NCI-H2107 (cell line): ENCODE results near the gene LPXN.
"Not testable (repeated sequence)": the region's sequence is repeated elsewhere in the genome, so short reads cannot be mapped to it uniquely, and the experiment has no call there.

Experiments used
- DNase-seq: peaks from one replicate; lab custom pipeline; 2025; lab: John Stamatoyannopoulos, UW

Gene LPXN

DNA sequence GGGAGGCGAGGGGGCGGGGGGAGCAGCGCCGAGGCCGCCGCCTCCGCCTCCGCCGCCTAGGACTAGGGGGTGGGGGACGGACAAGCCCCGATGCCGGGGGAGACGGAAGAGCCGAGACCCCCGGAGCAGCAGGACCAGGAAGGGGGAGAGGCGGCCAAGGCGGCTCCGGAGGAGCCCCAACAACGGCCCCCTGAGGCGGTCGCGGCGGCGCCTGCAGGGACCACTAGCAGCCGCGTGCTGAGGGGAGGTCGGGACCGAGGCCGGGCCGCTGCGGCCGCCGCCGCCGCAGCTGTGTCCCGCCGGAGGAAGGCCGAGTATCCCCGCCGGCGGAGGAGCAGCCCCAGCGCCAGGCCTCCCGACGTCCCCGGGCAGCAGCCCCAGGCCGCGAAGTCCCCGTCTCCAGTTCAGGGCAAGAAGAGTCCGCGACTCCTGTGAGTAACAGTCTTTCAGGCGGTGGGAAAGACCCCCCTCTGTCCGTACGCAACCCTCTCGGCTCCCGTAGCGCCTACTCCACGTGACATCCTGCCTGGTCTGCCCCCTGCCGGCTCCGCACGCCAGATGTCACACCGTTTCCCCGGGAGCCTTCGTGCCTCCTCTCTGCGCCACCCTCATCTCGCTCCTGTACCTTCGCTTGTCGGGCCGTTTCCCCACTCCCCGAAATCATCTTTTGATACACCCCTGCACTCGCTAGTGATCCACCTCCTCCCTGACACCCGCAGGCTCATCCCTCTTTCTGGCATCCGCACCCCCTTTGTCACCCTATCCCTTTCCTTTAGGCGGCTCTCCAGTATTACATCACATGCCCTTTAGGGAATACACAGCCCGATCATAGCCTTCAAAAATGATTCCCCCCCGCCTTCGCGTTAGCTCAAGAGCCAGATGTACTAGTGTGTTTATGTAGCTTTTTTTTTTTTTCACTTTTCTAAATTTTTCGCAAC lies 3.8 kb upstream of the LPXN start:
- DNase-seq: peak; percentile 69

DNA sequence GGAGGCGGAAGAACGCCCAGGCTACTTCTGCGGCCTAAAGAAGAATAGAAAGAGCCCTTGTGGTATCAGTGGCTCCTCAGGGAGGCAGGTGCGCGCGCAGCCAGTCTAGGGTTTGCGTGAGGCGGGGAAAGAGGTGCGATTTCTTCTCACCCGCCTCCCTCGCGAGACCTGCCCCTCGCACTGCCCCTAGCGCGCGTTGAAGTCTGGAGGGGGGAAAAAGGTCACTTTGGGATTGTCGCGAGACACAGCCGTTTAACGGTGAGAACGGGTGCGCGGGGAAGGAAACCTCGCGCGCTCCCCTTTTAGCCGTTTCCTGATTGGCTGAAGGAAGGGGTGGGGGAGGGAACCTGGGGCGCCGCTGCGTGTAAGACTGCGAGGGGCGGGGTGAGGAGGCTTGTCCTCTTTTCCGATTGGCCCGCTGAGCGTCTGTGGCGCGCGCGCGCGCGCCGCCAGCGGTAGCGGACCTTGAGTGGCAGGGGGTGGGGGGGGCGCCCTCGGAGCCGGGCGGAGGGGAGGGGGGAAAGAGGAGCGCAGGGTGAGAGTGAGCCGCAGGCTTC lies 3.1 kb upstream of the LPXN start, which contains the start of gene ZFP91:
ZFP91 (plus strand) TSS at position 429 of the 557 bp plus-strand sequence. CDS start 219 bp downstream, outside the sequence.
- DNase-seq: peak; percentile 91

DNA sequence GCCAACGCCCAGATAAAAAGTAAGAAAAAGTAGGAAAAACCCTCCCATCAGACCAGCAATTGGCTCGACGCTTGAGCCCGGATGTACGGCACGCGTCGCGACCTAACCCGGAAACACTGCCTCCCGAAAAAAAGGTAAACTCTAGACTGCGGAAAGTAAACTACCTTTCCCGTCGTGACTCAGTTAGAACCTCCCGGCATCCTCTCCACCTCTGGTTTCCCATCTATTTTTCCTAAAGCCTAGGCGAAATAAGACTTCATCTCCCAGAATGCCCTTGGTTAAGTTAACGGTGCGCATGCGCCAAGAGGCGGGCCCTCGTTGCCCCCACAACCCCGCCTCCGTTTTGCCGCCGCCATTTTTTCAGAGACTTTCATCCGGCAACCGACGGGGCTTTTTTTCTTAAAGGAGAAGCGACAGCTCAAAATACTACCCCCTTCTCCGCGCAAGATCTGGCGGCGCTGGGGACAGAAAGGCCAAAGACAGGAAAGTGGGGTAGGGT lies 2.5 kb upstream of the LPXN start:
- peak; percentile 94 for DNase-seq

DNA sequence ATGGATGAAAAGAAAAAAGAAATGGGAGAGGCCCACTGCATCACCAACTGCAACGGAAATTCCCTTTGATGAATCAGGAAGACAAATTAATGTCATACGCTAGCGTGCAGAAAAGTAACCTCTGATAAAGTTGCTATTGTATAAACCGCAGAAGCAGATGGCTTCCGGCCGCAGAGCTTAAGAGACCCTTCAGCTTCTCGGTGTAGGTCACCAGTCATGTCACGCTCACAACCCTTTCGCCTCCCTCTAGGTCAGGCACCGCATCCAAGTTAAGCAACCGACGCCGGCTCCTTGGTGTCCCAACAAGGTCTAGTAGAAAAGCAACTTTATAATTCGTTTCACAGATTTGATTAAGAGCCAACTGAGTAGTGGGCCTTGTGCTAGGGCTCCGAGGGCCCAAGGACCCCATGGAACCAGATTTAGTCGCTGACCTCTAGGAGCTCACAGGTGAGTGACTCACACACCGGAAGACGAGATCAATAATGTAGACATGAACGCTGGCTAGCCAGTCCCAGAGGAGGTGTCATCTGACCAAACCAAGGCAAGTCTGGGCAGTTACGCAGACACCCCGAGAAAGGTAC lies 2.0 kb upstream of the LPXN start:
- DNase-seq: peak; percentile 12

DNA sequence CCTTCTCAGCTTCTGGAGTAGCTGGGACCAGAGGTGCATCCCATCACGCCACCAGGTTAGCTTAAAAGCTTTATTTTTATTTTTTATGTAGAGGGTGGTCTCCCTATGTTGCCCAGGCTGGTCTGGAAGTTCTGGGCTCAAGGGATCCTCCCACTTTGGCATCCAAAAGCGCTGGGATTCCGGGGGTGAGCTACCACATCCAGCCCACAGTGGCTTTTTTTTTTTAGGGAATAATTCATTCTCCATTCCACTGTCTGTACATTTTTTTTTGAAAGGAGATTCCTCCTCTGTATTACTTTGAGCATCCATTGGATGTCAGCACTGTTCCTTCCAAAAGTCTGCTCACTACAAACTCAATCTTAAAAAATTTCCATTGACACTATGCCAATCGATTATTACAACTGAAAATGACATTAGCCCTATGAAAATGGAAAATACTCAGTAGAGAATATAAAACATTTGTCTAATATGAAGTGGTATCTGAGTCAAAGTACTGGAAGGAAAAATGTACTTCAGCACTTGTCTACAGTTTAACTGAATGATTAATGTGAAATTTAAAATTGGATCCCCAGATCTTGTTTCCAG lies 1.3 kb upstream of the LPXN start:
- no peak for DNase-seq

DNA sequence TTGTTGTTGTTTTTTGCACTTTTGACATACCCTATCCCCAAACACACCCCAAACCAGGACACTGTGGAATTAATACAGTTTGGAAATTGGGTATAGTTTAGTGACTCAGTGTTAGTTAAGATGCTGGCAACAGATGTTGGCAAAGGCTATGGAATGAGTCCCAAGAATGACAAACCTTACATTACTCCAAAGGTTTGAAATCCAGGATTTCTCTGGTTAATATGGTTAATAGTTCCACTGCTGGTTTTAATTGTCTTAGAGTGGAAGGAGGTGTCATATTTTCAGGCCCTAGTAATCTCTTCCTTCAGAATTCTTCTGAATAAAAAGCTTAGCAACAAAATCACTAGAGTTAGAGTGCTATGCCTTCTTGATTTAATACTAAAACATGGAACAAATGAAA lies 775 bp downstream of the LPXN start:
- DNase-seq: no peak

DNA sequence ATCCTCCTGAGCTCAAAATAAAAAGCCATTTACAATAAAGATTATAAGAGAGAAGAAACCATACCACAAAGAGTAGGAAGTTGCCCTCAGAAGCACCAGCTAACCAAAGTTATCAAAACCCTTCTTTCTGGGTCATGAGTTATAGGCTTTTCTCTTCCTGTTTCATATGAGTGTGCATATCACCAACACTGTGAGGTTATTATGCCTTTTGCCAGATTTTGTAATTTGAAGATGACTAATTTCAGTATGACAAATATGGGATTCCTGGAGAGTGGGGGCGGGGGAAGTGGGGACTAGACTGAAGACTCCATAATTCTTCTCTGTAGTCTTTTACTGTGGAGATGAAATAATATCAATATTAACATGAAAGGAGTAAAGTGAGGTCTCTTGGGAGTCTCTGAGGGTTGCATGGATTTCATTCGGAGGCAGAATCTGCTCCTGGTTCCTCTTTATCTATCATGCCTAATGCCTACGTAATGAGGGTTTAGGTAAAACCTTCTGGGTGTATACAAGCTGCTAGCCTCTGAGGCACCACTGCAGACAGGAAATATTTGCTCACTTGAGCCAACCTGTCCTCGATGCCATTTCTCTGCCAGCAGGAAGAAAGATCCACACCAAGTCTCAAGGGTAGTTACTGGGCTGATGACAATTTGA lies 2.1 kb downstream of the LPXN start:
- no peak for DNase-seq

DNA sequence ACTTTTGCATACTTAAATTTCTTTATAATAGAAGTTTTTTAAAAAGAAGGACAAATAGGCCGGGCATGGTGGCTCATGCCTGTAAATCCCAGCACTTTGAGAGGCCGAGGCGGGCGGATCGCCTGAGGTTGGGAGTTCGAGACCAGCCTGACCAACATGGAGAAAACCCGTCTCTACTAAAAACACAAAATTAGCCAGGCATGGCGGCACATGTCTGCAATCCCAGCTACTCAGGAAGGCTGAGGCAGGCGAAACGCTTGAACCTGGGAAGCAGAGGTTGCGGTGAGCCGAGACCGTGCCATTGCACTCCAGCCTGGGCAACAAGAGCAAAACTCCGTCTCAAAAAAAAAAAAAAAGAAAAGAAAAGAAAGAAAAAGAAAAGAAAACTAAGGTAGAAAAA lies 2.8 kb downstream of the LPXN start:
- DNase-seq: not testable (repeated sequence)

DNA sequence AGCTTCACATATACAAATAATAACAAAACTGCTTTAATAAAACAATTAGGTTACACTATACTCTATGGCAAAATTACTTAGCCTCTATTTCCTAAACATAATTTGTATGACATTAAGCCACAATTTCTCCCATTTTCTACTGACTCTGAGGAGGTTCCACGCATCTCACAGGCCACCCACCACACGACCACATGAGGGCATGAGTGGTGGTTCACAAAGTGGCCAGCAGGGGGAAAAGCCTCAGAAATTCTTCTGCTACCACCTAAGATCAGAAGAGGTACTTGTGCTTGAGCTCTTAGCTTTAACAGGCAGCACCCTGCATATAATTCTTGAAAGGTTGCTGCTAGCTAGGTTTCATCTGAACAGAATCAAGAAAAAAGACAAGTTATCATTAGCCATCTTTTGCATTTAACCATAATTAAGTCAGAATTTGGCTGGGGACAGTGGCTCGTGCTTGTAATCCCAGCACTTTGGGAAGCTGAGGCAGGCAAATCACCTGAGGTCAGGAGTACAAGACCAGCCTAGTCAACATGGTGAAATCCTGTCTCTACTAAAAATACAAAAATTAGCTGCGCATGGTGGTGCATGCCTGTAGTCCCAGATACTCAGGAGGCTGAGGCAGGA lies 7.7 kb downstream of the LPXN start:
- DNase-seq: peak; percentile 20

DNA sequence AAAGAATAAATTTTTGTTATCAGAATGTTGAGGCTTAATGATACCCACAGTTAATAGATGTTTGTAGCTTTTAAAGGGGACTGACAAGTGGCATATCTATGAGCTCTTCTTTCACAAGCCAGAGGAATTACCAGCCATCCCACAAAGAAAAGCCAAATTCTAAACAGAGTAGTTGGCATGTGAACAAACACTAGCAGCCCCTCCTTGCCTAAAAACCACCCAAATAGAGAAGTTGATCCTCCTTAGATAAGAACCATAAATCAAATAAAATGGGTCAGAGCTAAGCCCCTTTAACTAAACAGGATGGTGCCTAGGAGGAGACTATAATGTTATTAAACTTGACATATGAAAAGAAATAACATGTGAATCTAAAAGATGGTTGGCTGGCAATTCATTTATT lies 11.4 kb downstream of the LPXN start:
- DNase-seq: no peak

DNA sequence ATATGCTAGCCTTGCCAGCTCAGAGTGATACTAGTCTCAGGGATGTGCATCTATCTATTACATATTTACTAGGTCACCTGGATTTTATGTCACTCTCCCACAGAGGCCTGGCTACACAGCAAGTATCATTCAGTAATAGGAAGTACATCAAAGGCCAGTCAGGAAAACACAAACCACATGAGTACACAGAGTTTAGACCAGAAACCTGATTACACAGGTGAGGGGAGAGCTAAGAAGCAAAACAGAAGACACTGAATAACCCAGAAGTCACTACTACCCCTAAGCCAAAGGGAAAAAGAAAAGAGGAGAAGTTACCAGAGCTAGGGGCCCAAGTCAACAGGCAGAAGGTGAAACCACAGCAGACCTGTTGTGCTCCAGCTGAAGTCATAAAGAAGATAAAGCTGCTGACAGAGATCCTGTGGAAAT lies 13.3 kb downstream of the LPXN start:
- DNase-seq: no peak

DNA sequence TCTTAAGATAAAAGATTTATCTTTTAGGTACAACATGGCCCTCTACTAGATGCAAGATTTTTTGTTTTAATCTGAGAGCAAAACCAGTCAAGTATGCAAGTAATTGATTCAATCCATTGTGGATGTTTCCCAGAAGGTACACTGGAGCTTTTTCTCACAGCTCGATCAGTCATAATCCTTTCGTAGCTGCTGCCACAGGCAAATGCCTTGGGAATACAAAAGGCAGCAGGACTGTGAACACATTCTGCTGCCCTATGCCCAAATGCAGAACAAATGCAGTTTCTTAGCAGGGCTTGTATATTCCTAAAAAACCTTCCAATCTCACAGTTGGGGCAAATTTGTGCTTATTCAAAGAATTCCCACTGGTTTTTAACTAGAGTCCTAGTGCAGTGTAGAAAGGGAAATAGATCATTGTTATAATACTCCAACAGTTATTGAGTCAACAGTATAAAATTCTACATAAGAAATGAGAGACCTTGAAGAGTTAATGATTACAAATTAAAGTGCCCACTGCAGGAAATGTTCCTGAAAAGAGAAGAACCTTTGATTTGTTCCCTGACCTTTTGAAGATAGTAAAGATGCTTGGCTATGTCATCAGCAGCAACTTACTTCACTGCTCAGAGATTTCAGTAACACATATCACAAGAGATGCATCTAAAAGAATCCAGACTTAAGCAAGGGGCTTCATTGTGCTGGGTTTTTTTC lies 14.1 kb downstream of the LPXN start:
- DNase-seq: no peak

DNA sequence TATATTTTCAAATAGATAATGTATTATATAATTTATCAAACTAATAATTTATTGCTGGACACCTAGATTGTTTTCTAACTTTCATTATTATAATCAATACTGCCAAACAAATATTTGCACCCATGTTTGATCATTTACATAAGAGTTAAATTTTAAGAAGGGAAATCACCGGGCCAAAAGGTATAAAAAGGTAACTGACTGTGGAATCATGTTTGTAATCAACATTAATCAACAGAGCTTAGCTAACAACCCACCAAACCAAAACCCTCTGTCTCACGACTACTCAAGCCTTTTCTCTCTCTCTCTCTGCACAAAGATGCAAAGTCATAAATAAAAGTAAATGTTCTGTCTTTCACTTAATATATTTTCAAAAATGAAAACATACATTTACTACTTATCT lies 14.8 kb downstream of the LPXN start:
- no peak for DNase-seq

DNA sequence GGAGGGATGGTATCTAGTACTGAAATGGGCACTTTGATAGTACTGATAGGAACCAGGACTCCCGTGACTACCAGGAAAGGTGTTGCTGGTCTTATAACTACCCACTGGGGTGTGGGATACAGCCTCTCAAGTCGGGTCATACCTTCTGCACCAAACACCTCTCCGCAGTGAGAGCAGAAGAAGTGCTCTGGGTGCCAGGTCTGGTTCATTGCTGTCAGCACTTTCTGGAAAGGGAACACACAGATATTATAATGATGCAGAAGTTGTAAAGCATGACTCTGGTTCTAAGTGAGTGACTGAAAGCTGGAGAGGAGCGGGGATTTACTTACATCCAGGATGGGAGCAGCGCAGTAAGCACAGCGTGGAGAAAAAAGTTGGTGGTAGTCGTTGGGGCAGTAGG lies 26.0 kb downstream of the LPXN start:
- DNase-seq: no peak

DNA sequence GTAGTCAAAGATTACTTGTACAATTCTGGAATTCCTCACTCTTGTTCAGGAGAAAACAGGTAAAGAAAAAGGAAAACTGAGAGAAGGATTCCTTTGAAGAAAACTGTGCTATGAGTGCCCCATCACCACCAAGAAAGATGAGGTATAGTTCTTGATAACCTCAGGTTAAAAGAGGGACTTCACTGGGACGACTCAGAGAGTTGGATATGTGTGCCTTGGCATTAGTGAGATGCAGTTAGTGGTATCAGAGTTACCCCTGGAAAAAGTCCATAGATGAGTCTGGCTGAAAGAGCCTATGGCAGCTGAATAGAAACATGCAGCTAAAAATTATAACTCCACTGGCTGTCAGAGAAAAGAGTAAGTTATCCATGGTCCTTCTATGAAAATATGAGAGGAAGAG lies 28.8 kb downstream of the LPXN start:
- no peak for DNase-seq

DNA sequence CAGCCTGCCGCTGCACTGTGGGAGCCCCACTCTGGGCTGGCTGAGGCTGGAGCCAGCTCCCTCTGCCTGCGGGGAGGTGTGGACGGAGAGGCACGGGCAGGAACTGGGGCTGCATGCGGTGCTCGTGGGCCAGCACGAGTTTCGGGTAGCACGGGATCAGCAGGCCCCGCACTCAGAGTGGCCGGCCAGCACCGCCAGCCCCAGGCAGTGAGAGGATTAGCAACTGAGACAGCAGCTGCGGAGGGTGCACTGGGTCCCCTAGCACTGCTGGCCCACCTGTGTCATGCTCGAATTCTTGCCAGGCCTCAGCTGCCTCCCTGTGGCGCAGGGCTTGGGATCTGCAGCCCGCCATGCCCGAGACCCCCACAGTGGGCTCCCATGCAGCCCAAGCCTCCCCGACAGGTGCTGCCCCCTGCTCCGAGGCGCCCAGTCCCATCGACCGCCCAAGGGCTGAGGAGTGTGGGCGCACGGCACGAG lies 43.8 kb downstream of the LPXN start:
- no peak for DNase-seq

DNA sequence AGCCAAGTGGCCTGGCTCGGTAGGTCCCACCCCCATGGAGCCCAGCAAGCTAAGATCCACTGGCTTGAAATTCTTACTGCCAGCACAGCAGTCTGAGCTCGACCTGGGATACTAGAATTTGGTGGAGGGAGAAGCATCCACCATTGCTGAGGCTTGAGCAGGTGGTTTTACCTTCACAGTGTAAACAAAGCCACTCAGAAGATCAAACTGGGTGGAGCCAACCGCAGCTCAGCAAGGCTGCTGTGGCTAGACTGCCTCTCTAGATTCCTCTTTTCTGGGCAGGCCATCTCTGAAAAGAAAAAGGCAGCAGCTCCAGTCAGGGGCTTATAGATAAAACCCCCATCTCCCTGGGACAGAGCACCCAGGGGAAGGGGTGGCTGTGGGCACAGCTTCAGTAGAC lies 45.4 kb downstream of the LPXN start:
- no peak for DNase-seq

DNA sequence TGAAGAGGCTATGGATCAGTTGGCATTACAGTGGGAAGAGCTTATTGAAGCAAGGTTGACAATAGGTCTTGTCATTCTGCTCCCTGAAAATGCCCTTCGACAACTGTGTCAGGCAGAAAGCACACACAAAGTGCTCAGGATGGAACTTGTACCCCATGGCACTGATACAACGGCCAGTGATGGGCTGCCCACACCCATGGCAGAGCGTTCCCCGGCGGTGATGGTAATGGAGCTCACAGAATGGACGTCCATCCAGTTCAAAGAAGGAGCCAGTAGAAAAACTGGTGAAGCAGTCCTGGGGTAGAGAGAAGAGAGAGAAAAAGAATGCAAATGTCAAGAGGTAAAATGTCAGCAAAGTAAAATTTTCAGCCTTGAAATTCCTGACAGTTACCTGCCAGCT lies 48.2 kb downstream of the LPXN start:
- DNase-seq: no peak

DNA sequence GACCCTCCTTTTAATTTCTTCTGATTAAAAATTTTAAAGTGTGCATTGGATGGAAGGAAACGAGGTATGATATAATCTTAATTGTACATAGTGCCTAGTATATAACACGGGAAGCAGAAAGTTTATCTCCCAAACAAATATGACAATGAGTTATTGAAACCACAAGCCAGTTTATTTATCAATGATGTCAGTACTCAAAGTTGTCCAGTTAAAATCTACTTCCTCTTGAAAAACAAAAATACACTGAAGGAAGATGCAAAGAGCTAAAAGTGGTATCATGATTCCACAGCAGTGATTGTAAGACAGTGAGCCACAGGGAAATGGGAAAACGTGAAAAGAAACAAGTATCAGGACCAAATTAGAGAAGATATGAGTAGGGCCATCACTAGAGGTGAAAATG lies 48.9 kb downstream of the LPXN start:
- DNase-seq: no peak

DNA sequence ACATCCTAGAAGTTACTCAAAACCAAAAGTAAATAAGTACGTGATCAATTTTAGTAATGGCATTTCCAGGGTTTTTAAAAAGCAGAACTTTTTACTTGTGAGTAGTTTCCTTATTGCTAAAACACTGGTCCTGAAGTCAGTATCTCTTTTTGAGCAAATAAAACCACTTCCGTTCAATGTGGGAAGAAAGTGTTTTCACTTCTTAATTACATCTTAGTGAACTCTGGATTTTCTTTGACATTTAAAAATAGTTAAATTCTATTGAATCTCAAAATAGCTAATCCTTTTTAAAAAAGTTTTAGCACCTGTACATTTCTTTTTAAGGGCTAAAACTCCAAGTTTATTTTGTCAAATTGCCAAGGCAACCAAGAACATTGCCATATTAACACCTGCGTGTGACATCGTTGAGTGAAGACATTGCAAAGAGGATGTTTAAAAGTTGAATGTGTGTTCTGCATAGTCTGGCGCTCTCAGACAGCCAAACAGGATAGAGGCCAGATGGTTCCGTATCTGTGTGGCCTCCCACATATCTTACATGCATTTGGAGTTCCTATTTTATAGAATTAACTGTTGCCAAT lies 50.5 kb downstream of the LPXN start:
- DNase-seq: no peak
